T-helper 2 cell treated with Interferon-gamma antibody and Interleukin-4, amounts not matched to agents 100 ng/mL and 5 ng/mL, for 36 hours (primary cell): ENCODE data around the gene PPM1H. TPM values are rescaled to one million over a fixed set of nuclear protein-coding genes. Genes with fewer than 3 reads are reported as not detected.

Source experiments
- intact Hi-C: fragments of 100-400 bp; cut with micrococcal nuclease; formaldehyde crosslinking; loops from one replicate; pipeline ENCODE4 v1.15.1; 2023
- total RNA-seq: library from RNA; stranded (reverse); gene quantifications from 2 replicates; pipeline ENCODE4 v1.2.3, GENCODE V29; 2022

PPM1H gene
- total RNA-seq, 1 donor from 2014 or later = 0.11 TPM

DNA sequence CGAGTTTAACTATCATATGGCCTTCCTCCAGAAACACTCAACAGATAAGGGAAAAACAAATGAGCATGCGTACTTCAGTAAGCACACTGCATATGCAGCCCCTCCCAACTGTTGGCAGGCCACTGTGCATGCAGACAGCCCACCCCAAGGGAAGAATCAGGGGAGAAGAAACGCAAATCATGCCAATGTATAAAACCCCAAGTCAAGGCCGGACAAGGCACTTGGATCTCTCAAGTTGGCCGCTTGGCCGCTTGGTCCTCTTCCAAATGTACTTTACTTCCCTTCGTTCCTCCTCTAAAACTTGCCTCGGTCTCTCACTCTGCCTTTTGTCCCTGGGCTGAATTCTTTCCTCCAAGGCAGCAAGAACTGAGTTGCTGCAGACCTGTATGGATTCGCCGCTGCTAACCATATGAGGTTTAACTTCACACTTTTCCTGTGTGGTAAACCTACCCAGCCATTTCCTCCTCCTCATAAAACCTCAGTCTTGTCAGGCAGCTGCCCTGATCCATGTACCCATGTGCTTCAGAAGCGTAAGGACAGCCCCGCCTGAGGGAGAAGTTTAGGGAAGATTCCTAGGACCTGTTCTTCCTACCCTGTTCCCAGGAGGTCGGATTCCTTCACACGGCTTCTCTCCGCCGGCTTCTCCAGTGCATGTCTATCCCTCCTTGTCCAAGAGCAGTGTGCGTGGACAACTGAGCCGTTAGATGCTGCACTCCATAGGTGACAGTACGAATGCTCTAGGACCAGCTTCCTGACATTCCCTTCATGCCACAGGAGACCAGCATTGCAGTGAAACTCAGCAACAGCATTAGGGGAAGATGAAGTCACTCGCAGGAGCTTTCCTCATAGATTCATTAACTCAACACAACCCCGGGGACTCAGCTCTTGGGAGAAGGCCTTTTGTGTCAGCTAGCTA is 280.4 kb downstream of the PPM1H start:
- intact Hi-C loops = no loop called here

GRCh38 chr12:62653740-62654139 is 281.2 kb downstream of the PPM1H start:
- intact Hi-C loops = no loop called here

- intact Hi-C loops = no loop called here
These were observed 281.6 kb downstream of the PPM1H start for GRCh38 chr12:62653304-62653703.

GRCh38 chr12:62651138-62651537 is 283.8 kb downstream of the PPM1H start:
- intact Hi-C loops = no loop called here

GRCh38 chr12:62649412-62650138 is 285.4 kb downstream of the PPM1H start:
- intact Hi-C loops = no loop called here

DNA sequence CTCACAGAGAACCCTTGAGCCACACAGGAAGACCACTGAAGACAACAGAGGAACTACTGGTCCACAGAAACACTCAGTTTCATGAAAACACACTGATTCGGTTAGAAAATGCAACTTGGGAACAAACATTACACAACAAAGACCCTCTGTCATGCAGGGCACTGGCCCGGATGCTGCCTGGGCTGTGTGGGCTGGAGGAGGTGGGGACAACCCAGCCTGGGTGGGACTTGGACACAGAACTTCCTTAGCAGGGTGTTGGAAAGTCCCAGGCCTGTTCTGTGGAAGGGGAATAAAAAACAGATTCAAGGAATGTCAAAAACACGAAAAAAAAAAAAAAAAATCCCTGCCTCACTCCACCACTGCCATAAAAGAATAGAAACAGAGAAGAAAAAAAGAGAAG is 287.4 kb downstream of the PPM1H start:
- intact Hi-C loops = no loop called here

DNA sequence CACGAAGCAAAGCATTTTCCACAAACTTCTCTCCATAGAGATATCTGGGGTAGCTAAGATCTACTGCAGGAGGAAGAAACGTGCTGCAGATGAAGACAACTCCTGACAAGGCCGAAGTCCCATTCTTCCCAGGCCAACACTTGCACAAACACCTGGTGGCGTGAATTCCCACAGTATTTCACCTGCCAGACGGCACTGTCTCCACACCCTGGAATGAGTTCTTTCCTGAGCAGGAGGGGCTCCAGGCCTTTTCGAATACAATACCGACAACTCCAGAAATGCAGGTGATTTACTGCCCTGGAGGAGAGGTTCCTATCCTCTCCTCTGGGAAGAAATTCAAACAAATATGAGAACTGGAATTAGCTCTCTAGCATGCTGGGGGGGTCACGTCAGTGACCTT is 288.4 kb downstream of the PPM1H start:
- intact Hi-C loops = no loop called here

DNA sequence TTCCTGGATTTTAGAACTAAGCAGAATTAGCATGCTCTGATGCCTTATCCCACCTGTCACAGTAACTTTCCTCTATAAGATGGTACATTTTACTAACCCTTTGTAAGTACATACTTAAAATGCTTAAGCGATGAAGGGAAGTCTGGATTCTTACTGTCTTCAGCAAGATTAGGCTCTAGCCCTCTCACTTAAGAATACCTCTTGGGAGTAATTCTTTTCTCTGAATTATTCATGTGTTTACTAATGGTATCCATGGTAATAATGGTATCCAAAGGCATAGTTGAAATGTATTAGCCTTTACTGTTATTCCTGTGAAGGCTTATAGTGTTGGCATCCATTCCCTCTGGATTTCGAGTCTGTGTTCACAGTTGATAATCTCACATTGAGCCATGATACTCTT is 291.5 kb downstream of the PPM1H start:
- intact Hi-C loops = no loop called here

DNA sequence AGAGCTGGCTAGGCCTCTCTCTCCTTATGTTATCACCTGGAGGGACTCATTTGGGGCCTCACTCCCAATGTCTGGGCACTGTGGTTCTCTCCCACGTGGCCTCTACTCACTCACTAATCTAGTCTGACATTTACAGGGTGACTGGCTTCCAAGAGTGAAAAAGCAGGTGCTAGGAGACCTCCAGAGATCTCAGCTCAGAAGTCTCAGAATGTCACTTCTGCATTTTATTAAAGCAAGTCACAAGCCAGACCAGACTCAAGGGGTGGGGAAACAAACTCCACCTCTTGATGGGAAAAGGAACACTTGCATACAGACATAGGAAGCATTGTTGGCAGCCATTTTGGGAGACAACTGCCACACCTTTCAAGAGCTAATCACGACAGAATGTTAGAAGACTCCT is 292.5 kb downstream of the PPM1H start:
- intact Hi-C loops = no loop called here

DNA sequence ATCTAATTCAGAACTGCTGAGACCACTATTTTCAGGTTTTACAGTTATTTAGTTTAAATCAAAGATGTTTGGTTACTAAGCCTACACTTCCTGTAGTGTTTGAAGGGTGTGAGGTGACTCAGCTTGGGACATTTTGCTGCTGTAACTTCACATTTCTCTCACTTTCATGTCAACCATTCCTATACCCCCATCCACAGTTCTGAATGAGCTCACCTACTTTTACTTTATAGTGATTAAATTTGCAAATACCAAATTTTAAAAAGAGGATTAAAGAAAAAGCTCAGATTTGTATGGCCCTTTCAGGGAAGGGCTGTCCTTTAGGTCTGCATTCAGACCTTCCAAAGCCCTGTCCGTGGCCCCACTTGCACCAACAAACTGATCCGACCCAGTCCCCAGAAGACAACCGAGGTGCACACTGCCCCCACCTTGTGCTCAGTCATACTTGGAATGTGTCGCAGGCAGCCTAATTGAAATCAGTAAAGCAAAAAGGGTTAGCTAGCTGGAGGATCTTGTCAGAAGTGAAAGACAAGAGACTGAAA is 294.0 kb downstream of the PPM1H start:
- intact Hi-C loops = loop anchor here (2.0 kb wide), 1 partner anchor 38 kb away; no protein-coding TSS in a partner anchor

DNA sequence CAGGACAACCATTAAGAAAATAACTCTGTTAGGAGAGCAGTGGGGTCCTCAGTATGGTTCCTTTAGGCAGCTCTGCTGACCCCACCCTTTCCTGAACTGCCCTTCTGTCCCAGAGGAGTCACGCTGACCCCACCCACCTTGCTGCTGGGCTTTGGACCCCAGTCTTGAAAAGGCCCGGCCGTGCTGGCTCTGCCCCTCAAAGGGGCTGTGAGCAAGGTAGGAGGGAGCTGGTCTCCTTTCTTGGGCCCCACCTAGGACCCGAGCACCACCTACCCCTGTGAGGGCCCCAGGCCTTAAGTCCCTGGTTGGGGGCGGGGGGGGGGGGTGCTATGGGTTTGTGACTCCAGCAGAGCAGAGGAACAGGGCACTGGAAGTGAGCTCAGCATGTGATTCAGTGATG is 297.3 kb downstream of the PPM1H start:
- intact Hi-C loops = no loop called here

DNA sequence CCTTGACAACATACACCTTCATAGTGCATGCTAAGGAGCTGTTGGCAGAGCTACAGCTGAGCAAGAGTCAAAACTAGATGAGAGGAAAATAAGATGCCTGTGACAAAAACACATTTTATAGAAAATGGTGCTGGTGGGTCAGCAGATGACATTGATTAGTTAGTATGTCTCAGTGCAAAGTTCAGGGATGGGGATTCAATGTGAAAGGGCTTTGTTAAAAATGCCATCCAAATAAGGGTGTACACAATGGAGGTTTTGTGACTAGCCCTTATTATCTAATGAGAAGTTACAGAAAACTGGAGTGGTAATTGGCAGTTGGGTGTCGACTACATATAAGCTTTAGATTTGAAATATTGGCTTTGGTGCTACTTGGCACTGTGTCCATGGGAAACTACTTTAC is 299.3 kb downstream of the PPM1H start:
- intact Hi-C loops = no loop called here

GRCh38 chr12:62632411-62632918 is 302.5 kb downstream of the PPM1H start:
- intact Hi-C loops = no loop called here

DNA sequence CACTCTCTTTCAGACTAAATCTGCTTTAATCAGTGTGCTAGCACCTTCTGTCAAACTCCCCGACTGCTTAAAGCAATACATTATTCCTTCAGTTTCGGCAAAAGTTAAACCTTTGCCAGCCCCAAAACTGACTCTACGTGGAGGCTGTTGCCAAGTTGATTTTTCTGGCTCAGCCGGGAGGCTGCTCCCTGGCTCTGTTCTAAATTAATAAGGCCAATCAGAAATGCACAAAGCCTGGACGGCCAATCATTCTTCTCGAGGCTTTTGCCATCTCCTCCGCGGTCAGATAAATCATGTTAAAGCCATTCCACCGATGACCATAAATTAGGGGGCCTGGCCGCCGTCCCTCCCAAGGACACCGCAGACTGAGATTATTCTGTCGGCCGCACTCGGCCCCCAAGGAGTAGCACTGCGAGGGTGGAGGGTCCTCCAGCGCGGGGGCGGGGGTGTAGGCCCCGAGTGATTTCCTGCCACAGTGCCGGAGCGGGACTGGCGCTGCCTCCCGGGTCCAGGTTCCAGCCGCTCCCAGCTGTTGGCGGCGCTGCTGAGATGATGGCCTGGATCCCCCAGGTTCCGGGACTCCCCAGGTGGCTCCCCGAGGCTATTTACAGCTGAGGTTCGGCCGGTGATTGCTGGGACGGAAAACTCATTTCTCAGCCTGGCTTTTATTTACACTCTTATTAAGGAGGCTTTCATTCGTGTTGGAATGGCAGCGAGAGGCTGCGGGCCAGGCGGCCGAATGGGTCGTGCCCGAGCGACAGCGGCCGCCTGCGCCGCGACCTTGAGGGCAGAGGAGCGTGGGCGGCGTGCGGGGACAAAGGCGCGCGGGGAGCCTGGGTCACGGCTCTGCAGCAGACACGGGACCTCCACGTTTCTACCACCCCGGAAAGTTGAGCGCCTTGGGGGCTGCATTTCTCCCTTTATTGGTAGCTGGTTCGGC is 303.2 kb downstream of the PPM1H start:
- intact Hi-C loops = no loop called here

DNA sequence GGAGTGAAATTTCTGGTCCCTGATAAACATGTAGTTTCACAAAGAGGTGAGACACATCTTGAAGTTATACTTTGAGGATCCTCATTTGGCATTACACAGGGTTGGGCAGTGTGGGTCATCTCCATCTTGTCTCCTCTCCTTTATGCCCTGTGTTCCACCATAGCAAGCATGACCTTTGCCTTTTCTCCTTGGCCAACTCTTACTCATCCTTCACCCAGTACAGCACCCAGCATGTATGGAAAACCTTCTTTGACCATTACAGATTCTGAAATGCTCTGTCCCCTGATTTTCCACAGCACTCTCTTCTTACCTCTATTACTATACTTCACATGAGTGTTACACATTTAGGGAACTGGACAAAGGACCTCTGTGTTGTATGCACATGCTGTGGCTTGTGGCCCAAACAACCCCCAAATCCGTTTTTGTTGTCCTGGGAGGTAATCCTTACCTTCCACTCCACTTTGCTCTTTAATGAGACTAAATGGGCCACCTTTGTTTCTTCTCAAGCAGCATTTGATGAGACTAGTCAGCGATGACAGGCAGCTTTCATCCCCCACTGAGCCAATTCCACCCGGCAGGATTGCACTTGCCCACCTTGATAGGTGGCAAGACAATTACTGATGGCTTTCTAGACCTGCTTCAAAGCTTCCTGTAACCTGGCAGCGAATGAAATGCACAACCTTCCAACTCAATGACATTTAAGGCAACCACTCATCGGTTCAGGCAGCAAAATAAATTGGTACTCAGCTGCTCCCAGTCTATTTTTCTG is 304.8 kb downstream of the PPM1H start:
- intact Hi-C loops = no loop called here

- intact Hi-C loops = no loop called here
These were observed 305.5 kb downstream of the PPM1H start for GRCh38 chr12:62629413-62629812.

- intact Hi-C loops = no loop called here
These were observed 307.8 kb downstream of the PPM1H start for GRCh38 chr12:62627181-62627580.

DNA sequence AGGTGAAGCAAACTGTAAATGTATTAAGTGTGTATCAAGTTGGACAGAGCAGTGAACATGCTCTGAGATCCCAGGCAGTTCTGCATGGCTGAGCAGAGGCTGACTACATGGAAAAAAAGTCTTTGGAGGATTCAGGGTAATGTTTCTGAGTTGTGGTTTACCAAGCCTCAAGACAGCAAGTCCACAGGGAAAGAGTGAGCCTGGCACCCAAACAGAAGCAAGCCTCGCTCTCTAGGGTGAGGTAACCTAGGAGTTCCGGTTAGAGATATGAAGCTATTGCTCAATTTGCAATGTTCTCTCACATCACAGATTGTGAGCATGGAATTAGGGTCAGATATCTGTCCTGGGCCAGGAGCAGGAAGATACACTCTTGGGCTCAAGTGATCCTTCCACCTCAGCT is 309.7 kb downstream of the PPM1H start:
- intact Hi-C loops = no loop called here

DNA sequence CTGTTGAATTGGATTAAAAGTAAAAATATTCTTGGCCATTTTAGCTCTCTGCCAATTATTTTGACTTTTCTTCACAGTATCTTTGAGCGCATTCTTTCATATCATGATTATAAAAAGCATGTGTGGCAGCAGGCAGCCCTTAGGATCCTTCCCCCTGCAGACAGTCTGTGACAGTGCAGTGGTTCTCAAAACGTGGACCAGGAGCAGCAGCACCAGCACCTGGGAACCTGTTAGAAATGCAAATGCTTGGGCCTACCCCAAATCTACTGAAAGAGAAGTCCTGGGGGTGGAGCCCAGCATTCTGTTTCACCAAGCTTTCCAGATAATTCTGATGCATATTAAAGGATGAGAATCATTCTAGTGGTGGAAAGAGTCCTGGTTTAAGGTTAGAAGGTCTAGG is 312.8 kb downstream of the PPM1H start:
- intact Hi-C loops = no loop called here

DNA sequence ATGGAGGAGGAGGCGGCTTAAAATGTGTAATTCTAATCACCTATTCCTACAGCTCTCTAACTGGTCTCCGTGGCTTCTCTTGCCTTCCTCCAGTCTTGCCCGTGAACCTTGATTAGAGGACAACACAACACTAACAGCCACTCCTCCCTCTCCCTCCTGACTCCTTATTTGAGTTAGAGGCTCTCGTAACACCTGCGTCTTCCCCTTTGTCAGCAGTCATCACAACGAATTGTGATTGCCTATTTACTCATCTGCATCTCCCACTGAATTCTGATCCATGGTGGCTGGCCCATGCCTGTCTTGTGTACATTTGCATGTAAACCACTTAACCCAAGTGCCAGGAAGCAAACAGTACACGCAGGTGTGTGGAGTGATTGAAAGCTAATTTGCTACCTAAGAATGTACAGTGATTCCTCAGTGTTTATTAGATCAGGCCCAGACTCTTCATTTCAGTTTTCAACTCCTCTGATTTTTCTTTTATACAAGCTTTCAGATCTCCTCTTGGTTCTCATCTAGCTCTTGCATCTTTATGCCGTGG is 313.8 kb downstream of the PPM1H start:
- intact Hi-C loops = no loop called here
